Activated T-cell treated with anti-CD3 and anti-CD28 coated beads, Interleukin-2, amount 50 U/mL, for 24 hours (primary cell): ENCODE data around the gene VCL.

Source experiments
- DNase-seq: peaks from one replicate; pipeline ENCODE4 v3.0.0-alpha.2; 2020
- H3K27ac Mint-ChIP-seq: 2 replicates; pipeline ENCODE4 v1.8.0; 2020; ENCODE audit warnings: mild to moderate bottlenecking, mixed read lengths
- H3K27me3 Mint-ChIP-seq: 2 replicates; pipeline ENCODE4 v1.8.0; 2020; ENCODE audit warnings: mixed read lengths
- H3K36me3 Mint-ChIP-seq: 2 replicates; pipeline ENCODE4 v1.8.0; 2020; ENCODE audit warnings: low read depth, mixed read lengths
- H3K4me1 Mint-ChIP-seq: 2 replicates; pipeline ENCODE4 v1.8.0; 2020; ENCODE audit warnings: low read depth, mixed read lengths
- H3K4me3 Mint-ChIP-seq: 2 replicates; pipeline ENCODE4 v1.8.0; 2020; ENCODE audit warnings: mild to moderate bottlenecking, moderate library complexity, mixed read lengths
- H3K9me3 Mint-ChIP-seq: 2 replicates; pipeline ENCODE4 v1.8.0; 2020; ENCODE audit warnings: mixed read lengths

VCL gene

GRCh38 chr10:73965890-73966768 lies 31.8 kb upstream of the VCL start:
- H3K27me3 Mint-ChIP-seq = no peaks in the 10 kb centered on the region
- H3K4me3 Mint-ChIP-seq = no peak overlapping the region
- no peaks in the 10 kb centered on the region for H3K9me3 Mint-ChIP-seq
- DNase-seq = no peak
- H3K36me3 Mint-ChIP-seq = no peaks in the 10 kb centered on the region
- no peak overlapping the region for H3K27ac Mint-ChIP-seq
- H3K4me1 Mint-ChIP-seq = peaks cover 6% of the 10 kb centered on the region

- H3K4me1 Mint-ChIP-seq = peaks cover 6% of the 10 kb centered on the region
- no peak overlapping the region for H3K27ac Mint-ChIP-seq
Measured at GRCh38 chr10:73967022-73967429, 30.9 kb upstream of the VCL start.

GRCh38 chr10:73967544-73967943 lies 30.4 kb upstream of the VCL start:
- no peaks in the 10 kb centered on the region for H3K27me3 Mint-ChIP-seq
- no peaks in the 10 kb centered on the region for H3K9me3 Mint-ChIP-seq
- no peak for DNase-seq
- no peaks in the 10 kb centered on the region for H3K36me3 Mint-ChIP-seq
- no peak overlapping the region for H3K27ac Mint-ChIP-seq
- H3K4me3 Mint-ChIP-seq = no peak overlapping the region
- peaks cover 6% of the 10 kb centered on the region for H3K4me1 Mint-ChIP-seq

More at GRCh38 chr10:73967022-73967429, 30.9 kb upstream of the VCL start:
- Mint-ChIP-seq H3K4me3 (no peak overlapping the region), H3K36me3 (no peaks in the 10 kb centered on the region), H3K27me3 (no peaks in the 10 kb centered on the region), H3K9me3 (no peaks in the 10 kb centered on the region)
- no peak for DNase-seq

- Mint-ChIP-seq H3K4me3 (no peak overlapping the region), H3K27ac (no peak overlapping the region), H3K36me3 (no peaks in the 10 kb centered on the region), H3K9me3 (no peaks in the 10 kb centered on the region), H3K4me1 (peaks cover 6% of the 10 kb centered on the region), H3K27me3 (no peaks in the 10 kb centered on the region)
- DNase-seq = no peak
Measured at GRCh38 chr10:73968098-73968521, 29.8 kb upstream of the VCL start.

GRCh38 chr10:73969224-73969841 lies 28.6 kb upstream of the VCL start:
- no peak overlapping the region for H3K27ac Mint-ChIP-seq
- no peak for DNase-seq
- H3K4me3 Mint-ChIP-seq = no peak overlapping the region
- H3K9me3 Mint-ChIP-seq = no peaks in the 10 kb centered on the region
- no peaks in the 10 kb centered on the region for H3K27me3 Mint-ChIP-seq
- peaks cover 15% of the 10 kb centered on the region for H3K4me1 Mint-ChIP-seq
- no peaks in the 10 kb centered on the region for H3K36me3 Mint-ChIP-seq

- Mint-ChIP-seq H3K27me3 (no peaks in the 10 kb centered on the region), H3K27ac (no peak overlapping the region), H3K9me3 (peaks cover 3% of the 10 kb centered on the region), H3K36me3 (no peaks in the 10 kb centered on the region), H3K4me1 (peaks cover 19% of the 10 kb centered on the region), H3K4me3 (no peak overlapping the region)
- no peak for DNase-seq
Measured at GRCh38 chr10:73970845-73971244, 27.1 kb upstream of the VCL start.

GRCh38 chr10:73971636-73972354 lies 26.1 kb upstream of the VCL start:
- DNase-seq = no peak
- Mint-ChIP-seq H3K27ac (no peak overlapping the region), H3K36me3 (no peaks in the 10 kb centered on the region), H3K9me3 (peaks cover 3% of the 10 kb centered on the region), H3K4me3 (no peak overlapping the region), H3K4me1 (peaks cover 19% of the 10 kb centered on the region), H3K27me3 (no peaks in the 10 kb centered on the region)

- peak overlapping the region; percentile 40 for H3K27ac Mint-ChIP-seq
- H3K4me1 Mint-ChIP-seq = peaks cover 17% of the 10 kb centered on the region
- no peak for DNase-seq
- no peaks in the 10 kb centered on the region for H3K36me3 Mint-ChIP-seq
- peaks cover 3% of the 10 kb centered on the region for H3K9me3 Mint-ChIP-seq
- H3K27me3 Mint-ChIP-seq = no peaks in the 10 kb centered on the region
- no peak overlapping the region for H3K4me3 Mint-ChIP-seq
Measured at GRCh38 chr10:73973427-73973826, 24.5 kb upstream of the VCL start.

- Mint-ChIP-seq H3K9me3 (peaks cover 3% of the 10 kb centered on the region), H3K27me3 (no peaks in the 10 kb centered on the region), H3K27ac (no peak overlapping the region), H3K4me1 (peaks cover 15% of the 10 kb centered on the region), H3K4me3 (no peak overlapping the region), H3K36me3 (no peaks in the 10 kb centered on the region)
- DNase-seq = no peak
Measured at GRCh38 chr10:73974309-73974946, 23.5 kb upstream of the VCL start.

- Mint-ChIP-seq H3K27ac (no peak overlapping the region), H3K27me3 (no peaks in the 10 kb centered on the region)
Measured at GRCh38 chr10:73975388-73975787, 22.5 kb upstream of the VCL start.

GRCh38 chr10:73979141-73979808 lies 18.6 kb upstream of the VCL start:
- no peak for DNase-seq
- no peaks in the 10 kb centered on the region for H3K36me3 Mint-ChIP-seq
- H3K4me3 Mint-ChIP-seq = no peak overlapping the region
- peaks cover 11% of the 10 kb centered on the region for H3K4me1 Mint-ChIP-seq
- H3K27ac Mint-ChIP-seq = no peak overlapping the region
- no peaks in the 10 kb centered on the region for H3K27me3 Mint-ChIP-seq
- peaks cover 3% of the 10 kb centered on the region for H3K9me3 Mint-ChIP-seq

More at GRCh38 chr10:73975388-73975787, 22.5 kb upstream of the VCL start:
- Mint-ChIP-seq H3K36me3 (no peaks in the 10 kb centered on the region), H3K4me3 (no peak overlapping the region), H3K9me3 (peaks cover 3% of the 10 kb centered on the region), H3K4me1 (peaks cover 15% of the 10 kb centered on the region)
- no peak for DNase-seq

GRCh38 chr10:73979809-73980433 lies 18.0 kb upstream of the VCL start:
- Mint-ChIP-seq H3K27ac (no peak overlapping the region), H3K36me3 (no peaks in the 10 kb centered on the region), H3K4me1 (peaks cover 7% of the 10 kb centered on the region), H3K9me3 (peaks cover 3% of the 10 kb centered on the region), H3K4me3 (no peak overlapping the region), H3K27me3 (no peaks in the 10 kb centered on the region)
- DNase-seq = no peak

- H3K9me3 Mint-ChIP-seq = no peaks in the 10 kb centered on the region
- no peak for DNase-seq
- no peak overlapping the region for H3K27ac Mint-ChIP-seq
- no peaks in the 10 kb centered on the region for H3K36me3 Mint-ChIP-seq
- no peak overlapping the region for H3K4me3 Mint-ChIP-seq
- peaks cover 7% of the 10 kb centered on the region for H3K4me1 Mint-ChIP-seq
- no peaks in the 10 kb centered on the region for H3K27me3 Mint-ChIP-seq
Measured at GRCh38 chr10:73981812-73982211, 16.1 kb upstream of the VCL start.
